ENCODE measurements around the gene DLG2.
A peak's percentile ranks its signal among the peaks of the same experiment; 100 is the strongest.

DNA sequence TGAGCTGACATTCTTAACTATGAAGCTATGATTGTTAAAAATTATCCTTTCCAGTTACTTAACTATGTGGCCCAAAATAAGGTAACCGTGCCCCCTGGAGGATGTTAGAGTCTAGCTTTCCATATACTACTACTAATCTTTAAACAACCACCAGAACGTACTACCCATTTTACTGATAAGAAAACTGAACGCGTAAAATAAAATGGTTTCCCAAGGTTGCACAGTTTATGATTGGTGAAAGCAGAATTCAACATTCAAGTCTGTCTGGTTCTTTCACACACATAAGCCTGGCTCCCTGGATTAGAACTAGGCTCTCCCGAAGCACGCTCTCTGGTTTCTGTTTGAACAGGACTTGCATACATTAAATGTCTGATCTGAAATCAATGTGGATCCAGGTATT is 1903.1 kb downstream of the DLG2 start:
- TF ChIP-seq, protein P1, sequence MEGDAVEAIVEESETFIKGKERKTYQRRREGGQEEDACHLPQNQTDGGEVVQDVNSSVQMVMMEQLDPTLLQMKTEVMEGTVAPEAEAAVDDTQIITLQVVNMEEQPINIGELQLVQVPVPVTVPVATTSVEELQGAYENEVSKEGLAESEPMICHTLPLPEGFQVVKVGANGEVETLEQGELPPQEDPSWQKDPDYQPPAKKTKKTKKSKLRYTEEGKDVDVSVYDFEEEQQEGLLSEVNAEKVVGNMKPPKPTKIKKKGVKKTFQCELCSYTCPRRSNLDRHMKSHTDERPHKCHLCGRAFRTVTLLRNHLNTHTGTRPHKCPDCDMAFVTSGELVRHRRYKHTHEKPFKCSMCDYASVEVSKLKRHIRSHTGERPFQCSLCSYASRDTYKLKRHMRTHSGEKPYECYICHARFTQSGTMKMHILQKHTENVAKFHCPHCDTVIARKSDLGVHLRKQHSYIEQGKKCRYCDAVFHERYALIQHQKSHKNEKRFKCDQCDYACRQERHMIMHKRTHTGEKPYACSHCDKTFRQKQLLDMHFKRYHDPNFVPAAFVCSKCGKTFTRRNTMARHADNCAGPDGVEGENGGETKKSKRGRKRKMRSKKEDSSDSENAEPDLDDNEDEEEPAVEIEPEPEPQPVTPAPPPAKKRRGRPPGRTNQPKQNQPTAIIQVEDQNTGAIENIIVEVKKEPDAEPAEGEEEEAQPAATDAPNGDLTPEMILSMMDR (IDR thresholded peaks at IDR 0.05), result peak; percentile 77
- no peak for TF ChIP-seq ZFX (IDR thresholded peaks at IDR 0.05; ENCODE audit: borderline replicate concordance)

All from 22Rv1 (cell line).